ENCODE results near the gene MTRF1. TPM values are rescaled to one million over a fixed set of nuclear protein-coding genes. Genes with fewer than 3 reads are reported as not detected.

The MTRF1 gene
- polyA plus RNA-seq, 3 donors from 2014 or later = 5.4 to 8.3 (median 7.3) TPM

GRCh38 chr13:41229356-41229755 lies 34.0 kb downstream of the MTRF1 start:
- Mint-ChIP-seq H3K9me3 (no peaks in the 10 kb centered on the region), H3K27ac (no peak overlapping the region), H3K4me1 (peaks cover 20% of the 10 kb centered on the region in 2 donors), H3K36me3 (peaks cover 9 to 38% (median 19%) of the 10 kb centered on the region in 3 donors), H3K27me3 (ENCODE audit: low read depth in 3 of 3) (no peaks in the 10 kb centered on the region), H3K4me3 (no peak overlapping the region)
- no peak for DNase-seq

- Mint-ChIP-seq H3K4me1 (no peaks in the 10 kb centered on the region), H3K27me3 (ENCODE audit: low read depth in 3 of 3) (no peaks in the 10 kb centered on the region), H3K4me3 (peak overlapping the region in 1 of 5 donors; percentile 57), H3K9me3 (no peaks in the 10 kb centered on the region), H3K27ac (peak overlapping the region in 1 of 6 donors; percentile 68), H3K36me3 (peaks cover 0 to 34% (median 16%) of the 10 kb centered on the region in 3 donors)
- DNase-seq = no peak
Observed at GRCh38 chr13:41224113-41225110, 39.0 kb downstream of the MTRF1 start.

GRCh38 chr13:41222259-41222852 lies 41.0 kb downstream of the MTRF1 start:
- H3K27ac Mint-ChIP-seq = no peak overlapping the region
- H3K9me3 Mint-ChIP-seq = no peaks in the 10 kb centered on the region
- DNase-seq = peak; percentile 16 to 46 (median 35)
- no peaks in the 10 kb centered on the region for H3K27me3 Mint-ChIP-seq (ENCODE audit: low read depth in 3 of 3)
- H3K4me3 Mint-ChIP-seq = no peak overlapping the region
- peaks cover 0 to 37% (median 20%) of the 10 kb centered on the region in 3 donors for H3K36me3 Mint-ChIP-seq
- H3K4me1 Mint-ChIP-seq = no peaks in the 10 kb centered on the region

- Mint-ChIP-seq H3K9me3 (no peaks in the 10 kb centered on the region), H3K27ac (no peak overlapping the region), H3K36me3 (peaks cover 0 to 32% (median 24%) of the 10 kb centered on the region in 3 donors), H3K4me3 (no peak overlapping the region), H3K4me1 (no peaks in the 10 kb centered on the region), H3K27me3 (ENCODE audit: low read depth in 3 of 3) (no peaks in the 10 kb centered on the region)
- DNase-seq = no peak
Observed at GRCh38 chr13:41220401-41220800, 43.0 kb downstream of the MTRF1 start.

- Mint-ChIP-seq H3K4me1 (no peaks in the 10 kb centered on the region), H3K27me3 (ENCODE audit: low read depth in 3 of 3) (peaks cover 0 to 4% (median 2%) of the 10 kb centered on the region in 3 donors), H3K4me3 (no peak overlapping the region), H3K36me3 (peaks cover 3 to 28% (median 25%) of the 10 kb centered on the region in 3 donors), H3K27ac (no peak overlapping the region), H3K9me3 (peaks cover 0 to 10% (median 6%) of the 10 kb centered on the region in 6 donors)
- DNase-seq = no peak
Observed at GRCh38 chr13:41216160-41216559, 47.2 kb downstream of the MTRF1 start.

- H3K4me3 Mint-ChIP-seq = no peak overlapping the region
- no peaks in the 10 kb centered on the region for H3K4me1 Mint-ChIP-seq
- peaks cover 9 to 17% (median 13%) of the 10 kb centered on the region in 3 donors for H3K36me3 Mint-ChIP-seq
- peaks cover 0 to 17% (median 8%) of the 10 kb centered on the region in 6 donors for H3K9me3 Mint-ChIP-seq
- H3K27me3 Mint-ChIP-seq (ENCODE audit: low read depth in 3 of 3) = peaks cover 0 to 6% (median 2%) of the 10 kb centered on the region in 3 donors
- no peak overlapping the region for H3K27ac Mint-ChIP-seq
- DNase-seq = no peak
Observed at GRCh38 chr13:41213919-41214318, 49.5 kb downstream of the MTRF1 start.

- Mint-ChIP-seq H3K27ac (no peak overlapping the region), H3K9me3 (peaks cover 0 to 17% (median 8%) of the 10 kb centered on the region in 6 donors), H3K4me1 (no peaks in the 10 kb centered on the region), H3K36me3 (peaks cover 9 to 13% (median 13%) of the 10 kb centered on the region in 3 donors), H3K27me3 (ENCODE audit: low read depth in 3 of 3) (peaks cover 0 to 6% (median 2%) of the 10 kb centered on the region in 3 donors), H3K4me3 (no peak overlapping the region)
- DNase-seq = no peak
Observed at GRCh38 chr13:41213316-41213715, 50.1 kb downstream of the MTRF1 start.

GRCh38 chr13:41212881-41213280 lies 50.5 kb downstream of the MTRF1 start:
- H3K4me3 Mint-ChIP-seq = no peak overlapping the region
- peaks cover 0 to 17% (median 8%) of the 10 kb centered on the region in 6 donors for H3K9me3 Mint-ChIP-seq
- H3K4me1 Mint-ChIP-seq = no peaks in the 10 kb centered on the region
- no peak for DNase-seq
- H3K27me3 Mint-ChIP-seq (ENCODE audit: low read depth in 3 of 3) = peaks cover 0 to 6% (median 2%) of the 10 kb centered on the region in 3 donors
- no peak overlapping the region for H3K27ac Mint-ChIP-seq
- H3K36me3 Mint-ChIP-seq = peaks cover 9 to 13% (median 13%) of the 10 kb centered on the region in 3 donors

- no peak for DNase-seq
- peaks cover 9 to 12% (median 9%) of the 10 kb centered on the region in 3 donors for H3K36me3 Mint-ChIP-seq
- no peak overlapping the region for H3K27ac Mint-ChIP-seq
- no peak overlapping the region for H3K4me3 Mint-ChIP-seq
- peaks cover 0 to 6% (median 2%) of the 10 kb centered on the region in 3 donors for H3K27me3 Mint-ChIP-seq (ENCODE audit: low read depth in 3 of 3)
- peaks cover 0 to 17% (median 8%) of the 10 kb centered on the region in 6 donors for H3K9me3 Mint-ChIP-seq
- H3K4me1 Mint-ChIP-seq = no peaks in the 10 kb centered on the region
Observed at GRCh38 chr13:41211062-41211461, 52.3 kb downstream of the MTRF1 start.

GRCh38 chr13:41206467-41206866 lies 56.9 kb downstream of the MTRF1 start:
- Mint-ChIP-seq H3K27me3 (ENCODE audit: low read depth in 3 of 3) (peaks cover 0 to 3% (median 0%) of the 10 kb centered on the region in 3 donors), H3K4me3 (no peak overlapping the region), H3K27ac (no peak overlapping the region), H3K4me1 (no peaks in the 10 kb centered on the region), H3K36me3 (peaks cover 0 to 9% (median 4%) of the 10 kb centered on the region in 3 donors), H3K9me3 (peaks cover 0 to 11% (median 5%) of the 10 kb centered on the region in 6 donors)
- no peak for DNase-seq

- Mint-ChIP-seq H3K36me3 (no peaks in the 10 kb centered on the region), H3K4me1 (no peaks in the 10 kb centered on the region), H3K4me3 (no peak overlapping the region), H3K27ac (no peak overlapping the region), H3K9me3 (no peaks in the 10 kb centered on the region), H3K27me3 (ENCODE audit: low read depth in 3 of 3) (no peaks in the 10 kb centered on the region)
- DNase-seq = no peak
Observed at GRCh38 chr13:41203810-41204209, 59.6 kb downstream of the MTRF1 start.

GRCh38 chr13:41200126-41200525 lies 63.2 kb downstream of the MTRF1 start:
- no peaks in the 10 kb centered on the region for H3K36me3 Mint-ChIP-seq
- H3K4me1 Mint-ChIP-seq = no peaks in the 10 kb centered on the region
- no peaks in the 10 kb centered on the region for H3K27me3 Mint-ChIP-seq (ENCODE audit: low read depth in 3 of 3)
- no peaks in the 10 kb centered on the region for H3K9me3 Mint-ChIP-seq
- DNase-seq = no peak
- no peak overlapping the region for H3K27ac Mint-ChIP-seq
- no peak overlapping the region for H3K4me3 Mint-ChIP-seq

GRCh38 chr13:41199526-41199925 lies 63.9 kb downstream of the MTRF1 start:
- no peak overlapping the region for H3K27ac Mint-ChIP-seq
- H3K4me3 Mint-ChIP-seq = no peak overlapping the region
- no peaks in the 10 kb centered on the region for H3K27me3 Mint-ChIP-seq (ENCODE audit: low read depth in 3 of 3)
- H3K4me1 Mint-ChIP-seq = peaks cover 3% of the 10 kb centered on the region in 2 donors
- no peaks in the 10 kb centered on the region for H3K9me3 Mint-ChIP-seq
- DNase-seq = no peak
- H3K36me3 Mint-ChIP-seq = no peaks in the 10 kb centered on the region

- H3K4me1 Mint-ChIP-seq = peaks cover 7% of the 10 kb centered on the region in 2 donors
- peaks cover 2 to 4% (median 2%) of the 10 kb centered on the region in 3 donors for H3K27me3 Mint-ChIP-seq (ENCODE audit: low read depth in 3 of 3)
- H3K9me3 Mint-ChIP-seq = no peaks in the 10 kb centered on the region
- H3K4me3 Mint-ChIP-seq = no peak overlapping the region
- no peaks in the 10 kb centered on the region for H3K36me3 Mint-ChIP-seq
- no peak overlapping the region for H3K27ac Mint-ChIP-seq
- no peak for DNase-seq
Observed at GRCh38 chr13:41199079-41199478, 64.3 kb downstream of the MTRF1 start.

Measured in immature natural killer cell (primary cell).